DND-41 (cell line): ENCODE data around the gene BBS7.

Source experiments
- ATAC-seq: fragments of 200-7000 bp; cut with Tn5 transposase; 3 replicates; pipeline ENCODE4 v1.9.1; 2021; ENCODE audit warnings: low read depth; ENCODE audit not compliant: insufficient read depth
- DNase-seq: peaks from one replicate; pipeline ENCODE4 v3.0.0-alpha.2; 2020
- H2AFZ ChIP-seq: 2 replicates; pipeline ENCODE4 v1.6.0; 2012; ENCODE audit warnings: low read depth, low read length
- H3K27ac ChIP-seq: 2 replicates; pipeline ENCODE4 v1.5.1; 2012; ENCODE audit warnings: low read length, inconsistent platforms
- H3K27me3 ChIP-seq: fragments of 200-600 bp; sonication (generic); 2 replicates; pipeline ENCODE4 v1.6.0; 2012; ENCODE audit warnings: low read length, mild to moderate bottlenecking, inconsistent platforms; ENCODE audit not compliant: insufficient read depth, poor library complexity
- H3K36me3 ChIP-seq: 2 replicates; pipeline ENCODE4 v1.5.1; 2012; ENCODE audit warnings: low read length, inconsistent platforms; ENCODE audit not compliant: insufficient read depth
- H3K4me1 ChIP-seq: 2 replicates; pipeline ENCODE4 v1.5.1; 2012; ENCODE audit warnings: mild to moderate bottlenecking, low read length; ENCODE audit not compliant: insufficient read depth
- H3K4me2 ChIP-seq: 2 replicates; pipeline ENCODE4 v1.6.0; 2012; ENCODE audit warnings: mild to moderate bottlenecking, moderate library complexity, low read length, inconsistent platforms; ENCODE audit not compliant: insufficient read depth
- H3K4me3 ChIP-seq, 2 experiments: fragments of 200-600 bp in 1 of 2; shearing (Covaris generic) in 1 of 2; 2 replicates each; pipeline ENCODE4 v1.5.1; 2012 to 2016; ENCODE audit warnings: inconsistent platforms in 2 of 2, low read length in 2 of 2, mild to moderate bottlenecking in 2 of 2, low read depth in 1 of 2, moderate library complexity in 1 of 2
- H3K79me2 ChIP-seq: 2 replicates; pipeline ENCODE4 v1.6.0; 2012; ENCODE audit warnings: low read length, inconsistent platforms; ENCODE audit not compliant: insufficient read depth
- H3K9ac ChIP-seq: 2 replicates; pipeline ENCODE4 v1.6.0; 2012; ENCODE audit warnings: low read depth, mild to moderate bottlenecking, inconsistent platforms, low read length, moderate library complexity
- H3K9me3 ChIP-seq: 2 replicates; pipeline ENCODE4 v1.5.1; 2012; ENCODE audit warnings: low read length, moderate library complexity, mild to moderate bottlenecking, inconsistent platforms; ENCODE audit not compliant: insufficient read depth, severe bottlenecking
- H4K20me1 ChIP-seq: 2 replicates; pipeline ENCODE4 v1.6.0; 2012; ENCODE audit warnings: low read length; ENCODE audit not compliant: insufficient read depth
- EZH2 ChIP-seq: IDR thresholded peaks from 3 replicates; pipeline ENCODE4 v1.6.1; 2012; ENCODE audit warnings: borderline replicate concordance, low read depth, mild to moderate bottlenecking, moderate library complexity, low read length, inconsistent platforms; ENCODE audit not compliant: severe bottlenecking
- TF ChIP-seq, protein P1 (sequence below): IDR thresholded peaks from 2 replicates; pipeline ENCODE4 v1.5.1; 2012; ENCODE audit warnings: borderline replicate concordance, low read length, moderate library complexity, mild to moderate bottlenecking; ENCODE audit not compliant: poor library complexity, severe bottlenecking; ENCODE audit errors: extremely low read depth

The BBS7 gene

DNA sequence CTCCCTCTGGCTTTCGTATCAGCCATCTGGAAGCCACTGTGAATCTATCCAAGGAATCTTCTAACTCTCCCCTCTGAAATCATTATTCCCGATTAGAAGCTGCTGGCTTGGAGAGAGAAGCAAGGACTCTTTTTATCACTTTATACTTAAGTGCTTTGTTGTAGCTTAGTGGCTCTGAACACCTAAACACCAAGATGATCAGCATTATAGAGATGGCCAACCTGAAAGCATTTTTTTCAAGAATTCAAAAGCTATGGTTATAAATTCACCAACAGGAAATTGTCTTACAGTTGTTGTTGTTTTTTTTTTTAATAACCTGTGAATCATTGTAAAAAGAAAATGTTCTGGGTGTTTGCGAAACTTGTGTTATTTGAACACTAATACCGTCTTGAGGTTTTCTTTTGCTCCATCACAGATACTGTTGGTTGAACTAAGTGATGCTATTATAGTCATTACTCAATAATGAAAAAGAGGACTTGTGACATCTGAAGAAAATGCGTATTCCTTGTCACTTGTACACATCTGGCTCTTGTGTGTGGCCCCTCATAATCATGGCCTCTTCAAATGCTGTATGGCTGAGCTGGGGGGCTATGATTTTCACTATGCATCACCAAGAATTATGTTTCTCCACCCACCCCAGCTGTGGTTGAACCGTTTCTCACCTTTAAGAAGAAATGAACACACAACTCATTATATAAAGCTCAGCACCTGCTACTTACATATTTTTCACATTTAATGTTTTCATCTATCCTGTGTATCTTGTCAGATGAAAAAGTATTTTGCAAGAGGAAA lies 93.5 kb downstream of the BBS7 start:
- H2AFZ ChIP-seq = no peak overlapping the region
- no peak for TF ChIP-seq EZH2
- TF ChIP-seq, protein P1, sequence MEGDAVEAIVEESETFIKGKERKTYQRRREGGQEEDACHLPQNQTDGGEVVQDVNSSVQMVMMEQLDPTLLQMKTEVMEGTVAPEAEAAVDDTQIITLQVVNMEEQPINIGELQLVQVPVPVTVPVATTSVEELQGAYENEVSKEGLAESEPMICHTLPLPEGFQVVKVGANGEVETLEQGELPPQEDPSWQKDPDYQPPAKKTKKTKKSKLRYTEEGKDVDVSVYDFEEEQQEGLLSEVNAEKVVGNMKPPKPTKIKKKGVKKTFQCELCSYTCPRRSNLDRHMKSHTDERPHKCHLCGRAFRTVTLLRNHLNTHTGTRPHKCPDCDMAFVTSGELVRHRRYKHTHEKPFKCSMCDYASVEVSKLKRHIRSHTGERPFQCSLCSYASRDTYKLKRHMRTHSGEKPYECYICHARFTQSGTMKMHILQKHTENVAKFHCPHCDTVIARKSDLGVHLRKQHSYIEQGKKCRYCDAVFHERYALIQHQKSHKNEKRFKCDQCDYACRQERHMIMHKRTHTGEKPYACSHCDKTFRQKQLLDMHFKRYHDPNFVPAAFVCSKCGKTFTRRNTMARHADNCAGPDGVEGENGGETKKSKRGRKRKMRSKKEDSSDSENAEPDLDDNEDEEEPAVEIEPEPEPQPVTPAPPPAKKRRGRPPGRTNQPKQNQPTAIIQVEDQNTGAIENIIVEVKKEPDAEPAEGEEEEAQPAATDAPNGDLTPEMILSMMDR = no peak

More for the DNA sequence above, 93.5 kb downstream of the BBS7 start:
- no peak for DNase-seq
- Histone ChIP-seq H4K20me1 (no peaks in the 10 kb centered on the region), H3K27me3 (no peaks in the 10 kb centered on the region), H3K4me3 (no peak overlapping the region), H3K79me2 (no peaks in the 10 kb centered on the region), H3K4me1 (peaks cover 3% of the 10 kb centered on the region; the same call in 1 of the 2 replicates), H3K9ac (no peak overlapping the region), H3K4me2 (no peak overlapping the region), H3K9me3 (no peaks in the 10 kb centered on the region), H3K27ac (no peak overlapping the region), H3K36me3 (no peaks in the 10 kb centered on the region)
- ATAC-seq = no peak
